DOHH2 (cell line): ENCODE results near the gene AEBP1.

Experiments used
- H3F3A ChIP-seq: fragments of 200-600 bp; sonication (generic), shearing (Covaris generic); 2 replicates; pipeline ENCODE4 v1.6.0; 2016; ENCODE audit warnings: antibody characterized with exemption, mild to moderate bottlenecking; ENCODE audit not compliant: control insufficient read depth, insufficient read depth
- H3K27ac ChIP-seq: fragments of 200-600 bp; sonication (generic); 2 replicates; pipeline ENCODE4 v1.5.1; 2014; ENCODE audit warnings: low read depth, mild to moderate bottlenecking, low read length, moderate library complexity
- H3K27me3 ChIP-seq: fragments of 200-600 bp; sonication (generic); 2 replicates; pipeline ENCODE4 v1.6.1; 2014; ENCODE audit warnings: mild to moderate bottlenecking, low read length, mixed read lengths; ENCODE audit not compliant: control insufficient read depth
- H3K36me3 ChIP-seq: fragments of 200-600 bp; sonication (generic); 2 replicates; pipeline ENCODE4 v1.6.1; 2014; ENCODE audit warnings: mild to moderate bottlenecking, low read length, moderate library complexity, mixed read lengths; ENCODE audit not compliant: control insufficient read depth
- H3K4me1 ChIP-seq: fragments of 200-600 bp; sonication (generic); 2 replicates; pipeline ENCODE4 v1.6.1; 2014; ENCODE audit warnings: mild to moderate bottlenecking, low read length, mixed read lengths; ENCODE audit not compliant: control insufficient read depth
- H3K4me2 ChIP-seq: fragments of 200-600 bp; sonication (generic); 2 replicates; pipeline ENCODE4 v1.6.0; 2014; ENCODE audit warnings: mild to moderate bottlenecking, low read length, moderate library complexity
- H3K4me3 ChIP-seq: fragments of 200-600 bp; sonication (generic); 2 replicates; pipeline ENCODE4 v1.5.1; 2014; ENCODE audit warnings: mild to moderate bottlenecking, low read length, mixed read lengths
- H3K79me2 ChIP-seq: fragments of 200-600 bp; sonication (generic); 2 replicates; pipeline ENCODE4 v1.6.1; 2014; ENCODE audit warnings: mild to moderate bottlenecking, low read length, mixed read lengths; ENCODE audit not compliant: control insufficient read depth
- H3K9me2 ChIP-seq: fragments of 200-600 bp; sonication (generic); replicated peaks from 2 replicates; pipeline ENCODE4 v1.6.1; 2014; ENCODE audit warnings: mild to moderate bottlenecking, low read length, mixed read lengths; ENCODE audit not compliant: control insufficient read depth
- H3K9me3 ChIP-seq: fragments of 200-600 bp; sonication (generic); 2 replicates; pipeline ENCODE4 v1.6.1; 2014; ENCODE audit warnings: antibody characterized with exemption, low read length, mixed read lengths; ENCODE audit not compliant: control insufficient read depth, insufficient read depth
- H4K20me1 ChIP-seq: fragments of 200-600 bp; sonication (generic); 2 replicates; pipeline ENCODE4 v1.6.0; 2014; ENCODE audit warnings: low read depth, mild to moderate bottlenecking, antibody characterized with exemption, low read length, moderate library complexity; ENCODE audit not compliant: control insufficient read depth, insufficient read depth
- CTCF ChIP-seq: fragments of 200-600 bp; sonication (generic); IDR thresholded peaks from one replicate; pipeline ENCODE4 v1.5.1; 2014; ENCODE audit warnings: antibody characterized with exemption, mild to moderate bottlenecking, low read depth, low read length; ENCODE audit not compliant: poor library complexity, severe bottlenecking
- EZH2phosphoT487 ChIP-seq: fragments of 200-600 bp; sonication (generic); IDR thresholded peaks from 2 replicates; pipeline ENCODE4 v1.6.1; 2017; ENCODE audit warnings: borderline replicate concordance, mild to moderate bottlenecking, antibody characterized with exemption, low read length, moderate library complexity, mixed read lengths

The AEBP1 gene

GRCh38 chr7:44100458-44101302 is 3.5 kb upstream of the AEBP1 start:
- Histone ChIP-seq H3K9me2 (no peaks in the 10 kb centered on the region), H4K20me1 (no peaks in the 10 kb centered on the region), H3K79me2 (no peaks in the 10 kb centered on the region), H3K27ac (0 out of 2 replicates have a peak overlapping the region, but pooled peaks have one; percentile 3), H3K4me3 (peak overlapping the region; percentile 1), H3F3A (peaks cover 8% of the 10 kb centered on the region), H3K9me3 (no peaks in the 10 kb centered on the region), H3K36me3 (no peaks in the 10 kb centered on the region; the same call in 1 of the 2 replicates), H3K27me3 (peaks cover 24% of the 10 kb centered on the region), H3K4me1 (peaks cover 59% of the 10 kb centered on the region), H3K4me2 (peak overlapping the region; percentile 35)
- no peak for TF ChIP-seq CTCF
- no peak for TF ChIP-seq EZH2phosphoT487

- 0 out of 2 replicates have a peak overlapping the region, but pooled peaks have one; percentile 1 for H3K4me3 ChIP-seq
- no peaks in the 10 kb centered on the region for H3K9me2 ChIP-seq
- peaks cover 8% of the 10 kb centered on the region for H3F3A ChIP-seq
- peaks cover 32% of the 10 kb centered on the region for H3K27me3 ChIP-seq
- H3K9me3 ChIP-seq, result no peaks in the 10 kb centered on the region
- no peak for TF ChIP-seq CTCF
- no peak for TF ChIP-seq EZH2phosphoT487
- H3K4me1 ChIP-seq, result peaks cover 52% of the 10 kb centered on the region
- peak overlapping the region; percentile 35 for H3K4me2 ChIP-seq
- no peaks in the 10 kb centered on the region for H3K79me2 ChIP-seq
- H3K36me3 ChIP-seq, result no peaks in the 10 kb centered on the region; the same call in 1 of the 2 replicates
- no peaks in the 10 kb centered on the region for H4K20me1 ChIP-seq
- no peak overlapping the region for H3K27ac ChIP-seq
Measured at GRCh38 chr7:44101303-44101965, 2.7 kb upstream of the AEBP1 start.

GRCh38 chr7:44101966-44102845 is 1.9 kb upstream of the AEBP1 start:
- Histone ChIP-seq H3K9me2 (no peaks in the 10 kb centered on the region), H3K4me1 (peaks cover 44% of the 10 kb centered on the region), H3K4me2 (no peak overlapping the region), H3K36me3 (no peaks in the 10 kb centered on the region), H4K20me1 (no peaks in the 10 kb centered on the region), H3K9me3 (no peaks in the 10 kb centered on the region), H3K27ac (no peak overlapping the region), H3K4me3 (no peak overlapping the region), H3K79me2 (no peaks in the 10 kb centered on the region), H3K27me3 (peaks cover 34% of the 10 kb centered on the region), H3F3A (peaks cover 8% of the 10 kb centered on the region)
- no peak for TF ChIP-seq CTCF
- no peak for TF ChIP-seq EZH2phosphoT487
